GM12801 (cell line): ENCODE results near the gene CCDC186.

Source experiments
- TF ChIP-seq, protein P1 (sequence below): IDR thresholded peaks from one replicate; pipeline ENCODE4 v1.5.1; 2011; ENCODE audit warnings: control low read depth; ENCODE audit not compliant: insufficient read length; ENCODE audit errors: extremely low read depth

CCDC186 gene

GRCh38 chr10:114087655-114088054 is 86.3 kb downstream of the CCDC186 start:
- TF ChIP-seq, protein P1, sequence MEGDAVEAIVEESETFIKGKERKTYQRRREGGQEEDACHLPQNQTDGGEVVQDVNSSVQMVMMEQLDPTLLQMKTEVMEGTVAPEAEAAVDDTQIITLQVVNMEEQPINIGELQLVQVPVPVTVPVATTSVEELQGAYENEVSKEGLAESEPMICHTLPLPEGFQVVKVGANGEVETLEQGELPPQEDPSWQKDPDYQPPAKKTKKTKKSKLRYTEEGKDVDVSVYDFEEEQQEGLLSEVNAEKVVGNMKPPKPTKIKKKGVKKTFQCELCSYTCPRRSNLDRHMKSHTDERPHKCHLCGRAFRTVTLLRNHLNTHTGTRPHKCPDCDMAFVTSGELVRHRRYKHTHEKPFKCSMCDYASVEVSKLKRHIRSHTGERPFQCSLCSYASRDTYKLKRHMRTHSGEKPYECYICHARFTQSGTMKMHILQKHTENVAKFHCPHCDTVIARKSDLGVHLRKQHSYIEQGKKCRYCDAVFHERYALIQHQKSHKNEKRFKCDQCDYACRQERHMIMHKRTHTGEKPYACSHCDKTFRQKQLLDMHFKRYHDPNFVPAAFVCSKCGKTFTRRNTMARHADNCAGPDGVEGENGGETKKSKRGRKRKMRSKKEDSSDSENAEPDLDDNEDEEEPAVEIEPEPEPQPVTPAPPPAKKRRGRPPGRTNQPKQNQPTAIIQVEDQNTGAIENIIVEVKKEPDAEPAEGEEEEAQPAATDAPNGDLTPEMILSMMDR, result no peak

GRCh38 chr10:114087255-114087654 is 86.7 kb downstream of the CCDC186 start:
- TF ChIP-seq, protein P1, result no peak

- TF ChIP-seq, protein P1, result no peak
These were observed 89.8 kb downstream of the CCDC186 start for GRCh38 chr10:114084215-114084614.

GRCh38 chr10:114083040-114083439 is 91.0 kb downstream of the CCDC186 start:
- TF ChIP-seq, protein P1, result no peak

DNA sequence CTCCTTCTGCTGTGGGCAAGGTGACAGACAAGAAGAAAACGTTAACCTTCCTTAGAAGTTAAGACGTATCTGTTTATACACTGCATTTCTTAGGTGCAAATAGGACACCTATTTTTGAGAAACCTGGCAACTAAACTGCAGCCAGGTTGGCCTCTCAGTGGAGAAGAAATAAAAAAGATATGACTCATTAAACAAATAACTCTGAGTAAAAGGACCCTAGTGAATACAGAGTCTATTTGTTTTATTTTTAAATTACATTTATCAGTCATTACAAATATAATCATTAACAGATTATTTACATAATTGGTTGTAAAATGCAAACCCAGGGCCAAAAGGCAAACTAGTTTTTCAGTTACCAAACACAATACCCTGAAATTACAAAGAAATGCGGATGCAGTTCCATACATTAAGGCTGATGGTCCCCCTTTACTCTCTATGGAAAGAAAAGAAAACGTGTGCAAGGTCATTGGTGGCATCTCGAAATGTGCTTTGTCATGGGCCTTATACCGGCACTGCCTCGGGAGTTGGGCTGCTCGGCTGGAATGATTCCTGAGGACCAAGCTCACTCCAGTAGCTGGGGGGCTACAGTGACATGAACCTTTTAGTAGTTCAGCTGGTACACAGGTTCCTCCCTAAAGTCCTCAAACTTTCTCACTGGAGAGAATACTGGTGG is 92.0 kb downstream of the CCDC186 start:
- TF ChIP-seq, protein P1, result no peak

- TF ChIP-seq, protein P1, result no peak
These were observed 94.6 kb downstream of the CCDC186 start for GRCh38 chr10:114079421-114079820.

DNA sequence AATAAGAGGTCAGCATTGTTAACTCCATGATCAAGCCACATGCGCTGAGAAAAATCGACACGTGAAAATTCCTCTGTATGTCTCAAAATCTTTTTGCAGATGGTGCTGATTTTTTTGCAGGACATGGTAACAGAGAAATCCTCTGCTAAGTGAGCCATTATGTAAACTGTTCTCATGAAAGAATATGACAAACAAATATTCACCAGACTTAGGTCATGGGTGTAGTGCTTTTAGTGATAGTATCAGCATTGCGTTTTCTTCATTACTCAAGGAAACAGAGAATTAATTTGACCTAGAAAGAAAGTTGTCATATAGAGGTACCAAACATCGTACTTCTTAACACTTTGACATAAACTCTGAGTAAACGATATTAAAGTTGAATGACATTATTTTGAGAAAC is 95.7 kb downstream of the CCDC186 start:
- TF ChIP-seq, protein P1, result no peak
